ENCODE data around the gene FBN1.

Gene FBN1

GRCh38 chr15:48578965-48579364, 66.5 kb downstream of the FBN1 start:
- no peak for DNase-seq

DNA sequence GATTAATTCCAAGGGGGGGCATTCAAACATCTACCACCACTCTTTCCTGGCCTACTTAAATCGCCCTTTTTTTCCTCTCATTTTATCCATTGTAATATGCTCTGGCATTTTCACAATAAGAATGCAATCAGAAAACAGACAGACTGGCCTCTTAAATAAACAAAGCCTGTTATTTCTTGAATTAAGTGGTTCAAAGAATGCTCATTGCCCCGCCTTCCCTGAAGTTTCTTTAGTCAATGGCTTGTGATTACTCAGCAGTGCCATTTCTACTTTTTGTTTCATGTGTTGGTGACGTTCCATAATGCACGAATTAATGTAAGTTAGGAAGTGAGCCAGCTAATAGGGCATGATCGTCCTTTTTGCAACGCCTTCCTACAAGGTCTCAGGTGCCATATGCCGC, 68.0 kb downstream of the FBN1 start:
- DNase-seq = peak in 1 of 2 experiments; percentile 21

DNA sequence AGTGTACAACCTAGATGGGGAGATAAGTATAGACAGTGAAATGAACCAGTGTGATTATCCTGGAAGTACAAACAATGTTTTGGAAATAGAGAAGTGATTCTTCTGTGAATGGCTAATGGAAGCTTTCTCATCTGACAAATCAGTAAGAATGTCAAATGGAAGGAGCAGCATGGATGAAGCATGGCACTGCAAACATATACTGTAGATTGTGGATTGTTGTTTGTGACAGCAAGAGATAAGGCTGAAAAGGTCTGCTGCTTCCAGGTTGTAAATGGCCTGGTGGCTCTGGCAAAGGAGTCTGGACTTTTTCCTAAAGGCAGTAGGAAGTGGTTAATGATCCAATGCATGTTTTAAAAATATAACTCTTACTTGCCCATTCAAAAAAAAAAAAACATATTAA, 71.3 kb downstream of the FBN1 start:
- no peak for DNase-seq

DNA sequence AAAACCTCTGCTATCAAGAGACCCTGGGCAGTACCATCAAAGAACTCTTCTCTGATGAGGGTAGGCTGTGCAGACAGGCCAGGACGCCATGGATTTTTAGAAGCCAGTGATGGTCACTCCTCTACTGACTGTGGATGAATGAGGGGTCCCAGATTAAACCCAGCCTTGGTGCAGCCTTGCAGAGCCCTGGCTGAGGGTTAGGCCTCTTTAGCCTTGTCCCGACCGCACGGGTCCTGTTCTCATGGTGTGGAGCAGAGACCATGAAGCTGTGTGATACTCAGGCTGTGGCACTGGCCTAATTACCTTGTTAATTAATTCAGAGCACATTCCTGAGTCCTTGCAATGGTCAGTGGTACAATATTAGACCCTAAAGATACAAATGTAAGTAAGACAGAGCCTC, 71.7 kb downstream of the FBN1 start:
- no peak for DNase-seq

DNA sequence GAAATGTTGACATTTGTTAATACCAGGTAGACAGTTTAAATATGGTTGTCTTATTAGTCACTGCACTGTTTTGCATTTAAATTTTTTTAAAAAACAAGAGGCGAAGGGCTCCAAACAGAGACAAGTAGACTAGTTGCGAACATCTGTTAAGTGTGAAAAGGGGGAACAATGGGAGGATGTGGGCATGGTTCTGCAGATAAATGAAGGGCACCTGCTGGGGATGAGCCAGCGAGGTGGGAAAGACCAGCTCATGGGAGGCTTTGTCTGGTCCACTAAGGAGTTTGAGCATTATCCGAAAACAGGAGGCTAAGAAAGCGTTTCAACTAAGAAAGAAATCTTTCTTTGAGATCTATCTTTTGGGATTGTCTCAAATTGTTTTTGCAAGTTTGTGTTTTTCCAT, 72.7 kb downstream of the FBN1 start:
- no peak for DNase-seq

- no peak for DNase-seq
Observed at GRCh38 chr15:48571510-48571909, 74.0 kb downstream of the FBN1 start.

DNA sequence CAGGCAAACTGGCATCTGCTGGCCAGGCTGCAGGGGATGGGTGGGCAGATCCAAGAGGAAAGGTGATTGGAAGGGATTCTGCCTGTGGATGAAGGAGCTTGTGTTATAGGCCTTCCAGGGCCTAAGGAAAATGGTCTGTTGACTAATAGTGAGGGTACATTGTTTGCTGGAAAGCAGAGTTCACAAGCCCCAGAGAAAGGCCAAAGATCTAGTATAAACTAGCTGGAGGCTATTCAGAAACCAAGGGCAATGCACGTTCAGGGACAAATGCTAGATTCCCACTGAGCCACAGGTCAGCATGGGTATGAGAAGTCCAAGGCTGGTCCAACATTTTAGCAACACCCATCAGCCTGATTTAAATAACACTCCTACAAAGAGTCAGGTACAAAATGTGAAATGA, 74.7 kb downstream of the FBN1 start:
- DNase-seq = no peak

DNA sequence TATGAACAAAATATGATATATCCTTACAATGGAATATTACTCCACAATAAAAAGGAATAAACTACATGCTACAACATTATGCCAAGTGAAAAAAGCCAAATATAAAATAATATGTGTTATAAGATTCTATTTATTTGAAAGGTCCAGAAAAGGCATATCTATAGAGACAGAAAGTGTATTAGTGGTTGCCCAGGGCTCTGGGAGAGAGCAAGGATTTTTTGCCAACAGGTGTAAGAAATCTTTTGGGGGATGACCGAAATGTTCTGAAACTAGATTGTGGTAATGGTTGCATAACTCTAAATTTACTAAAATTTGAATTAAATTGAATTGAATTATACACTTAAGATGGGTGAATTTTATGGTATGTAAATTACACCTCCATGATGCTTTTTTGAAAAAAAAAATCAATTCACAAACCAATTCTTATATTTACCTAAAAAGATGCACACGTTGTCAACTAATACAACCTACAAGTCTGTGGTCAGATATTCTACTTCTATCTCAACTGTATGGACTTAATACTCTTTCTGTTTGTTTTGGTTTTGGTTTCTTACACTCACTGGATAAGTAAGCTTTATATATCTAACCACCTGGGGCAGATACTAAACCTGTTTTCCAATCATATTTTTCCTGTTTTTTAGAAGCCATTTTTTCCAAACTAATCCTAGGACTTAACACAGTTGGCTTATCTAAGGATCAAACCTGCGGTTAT, 75.8 kb downstream of the FBN1 start:
- no peak for DNase-seq

GRCh38 chr15:48566668-48567067, 78.8 kb downstream of the FBN1 start:
- no peak for DNase-seq

DNA sequence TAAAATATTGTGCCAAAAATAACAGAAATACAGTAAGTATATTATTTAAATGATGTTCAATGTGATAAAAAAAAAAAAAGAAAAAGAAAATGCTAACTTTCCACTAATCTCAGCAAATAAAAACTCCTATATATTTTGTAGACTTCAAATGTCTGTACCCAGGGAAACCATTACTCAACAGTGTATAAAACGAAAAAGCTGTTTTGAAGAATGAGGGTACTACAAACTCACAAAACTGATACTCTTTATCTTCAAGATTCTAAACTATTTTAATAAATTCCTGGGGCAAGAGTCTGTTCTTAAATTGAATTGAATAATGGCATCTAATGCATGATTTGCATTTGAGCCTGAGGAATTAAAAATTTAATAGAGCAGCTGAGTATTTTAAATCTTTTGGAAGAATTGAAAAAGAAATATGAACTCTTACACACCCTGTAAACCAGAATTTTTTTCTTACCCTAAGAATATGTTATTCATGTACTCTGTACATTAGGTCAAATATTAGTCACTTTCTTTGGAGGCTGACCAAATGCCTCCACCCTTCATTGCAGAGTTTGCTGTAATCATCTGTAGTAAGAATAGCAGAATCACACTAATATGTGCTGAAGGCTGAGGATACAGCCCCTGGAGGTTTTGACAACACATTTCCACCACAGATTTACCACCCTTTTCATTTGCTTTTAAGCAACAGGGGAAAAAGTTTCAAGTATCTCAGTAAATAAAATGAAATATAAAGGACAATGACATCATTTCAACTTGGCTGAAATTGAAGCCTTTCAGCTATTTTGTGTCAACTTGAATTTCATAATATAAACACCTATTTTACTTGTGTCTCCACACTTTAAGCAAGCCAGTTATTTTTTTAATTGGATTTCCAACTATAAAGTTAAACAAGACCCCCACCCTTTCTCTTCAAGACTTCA, 79.7 kb downstream of the FBN1 start:
- no peak for DNase-seq

- no peak for DNase-seq
Observed at GRCh38 chr15:48564690-48565089, 80.8 kb downstream of the FBN1 start.

DNA sequence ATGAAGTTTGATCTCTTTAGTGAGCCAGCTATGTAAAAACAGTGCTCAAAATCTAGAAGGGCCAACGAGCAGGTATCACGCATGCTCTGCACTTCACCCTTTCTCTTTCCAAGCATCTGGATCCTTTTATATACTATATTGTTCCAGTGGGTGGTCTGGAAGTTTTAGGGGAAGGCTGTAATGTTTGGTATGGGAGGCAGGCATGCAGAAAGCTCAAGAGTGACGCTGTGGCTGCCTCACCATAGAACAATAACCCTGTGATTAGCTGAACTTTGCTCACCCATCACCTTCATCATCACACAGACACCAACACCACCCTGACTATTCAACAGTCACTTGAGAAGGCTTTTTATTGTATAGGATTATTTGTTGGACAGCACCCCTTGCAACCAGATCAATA, 81.6 kb downstream of the FBN1 start:
- DNase-seq = no peak

GRCh38 chr15:48560321-48561051, 85.0 kb downstream of the FBN1 start:
- no peak for DNase-seq

GRCh38 chr15:48559285-48559684, 86.2 kb downstream of the FBN1 start:
- DNase-seq = no peak

DNA sequence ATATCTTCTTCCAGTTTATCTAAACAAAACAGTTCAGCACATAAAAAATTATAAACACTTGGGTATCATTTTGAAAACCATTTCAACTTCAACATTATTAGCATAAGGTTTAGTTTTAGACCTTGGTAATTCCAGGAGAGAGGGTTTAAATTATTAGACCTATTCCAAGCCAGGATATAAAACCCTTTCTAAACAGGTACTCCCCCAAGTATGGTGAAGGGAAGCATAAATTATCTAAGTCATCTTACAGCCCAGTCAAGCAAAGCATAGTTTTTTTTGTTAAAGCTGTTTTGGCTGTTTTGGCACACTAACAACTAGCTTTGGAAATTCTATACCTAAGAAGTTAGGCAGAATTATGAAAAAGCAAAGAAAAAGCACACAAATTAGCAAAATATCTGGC, 87.3 kb downstream of the FBN1 start:
- no peak for DNase-seq

DNA sequence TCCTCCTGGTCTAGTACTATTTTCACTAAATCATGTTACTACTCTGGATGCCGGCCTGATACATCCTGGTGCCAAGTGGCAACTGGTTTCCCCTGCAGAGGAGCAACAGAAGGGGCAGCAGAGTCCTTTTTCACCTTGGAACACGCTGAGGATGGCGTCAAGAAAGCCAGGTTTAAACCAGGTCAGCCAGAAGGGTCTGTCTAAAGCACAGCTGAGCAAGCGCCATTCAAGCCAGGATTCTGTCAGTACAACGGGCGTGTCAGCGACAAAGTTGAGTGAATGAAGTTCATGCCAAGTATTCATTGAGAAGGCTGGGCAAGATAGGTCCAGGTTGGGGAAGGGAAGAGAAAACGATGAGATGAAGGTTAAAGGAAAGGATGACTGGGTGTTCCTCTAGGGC, 88.2 kb downstream of the FBN1 start:
- peak in 1 of 2 experiments; percentile 35 for DNase-seq

DNA sequence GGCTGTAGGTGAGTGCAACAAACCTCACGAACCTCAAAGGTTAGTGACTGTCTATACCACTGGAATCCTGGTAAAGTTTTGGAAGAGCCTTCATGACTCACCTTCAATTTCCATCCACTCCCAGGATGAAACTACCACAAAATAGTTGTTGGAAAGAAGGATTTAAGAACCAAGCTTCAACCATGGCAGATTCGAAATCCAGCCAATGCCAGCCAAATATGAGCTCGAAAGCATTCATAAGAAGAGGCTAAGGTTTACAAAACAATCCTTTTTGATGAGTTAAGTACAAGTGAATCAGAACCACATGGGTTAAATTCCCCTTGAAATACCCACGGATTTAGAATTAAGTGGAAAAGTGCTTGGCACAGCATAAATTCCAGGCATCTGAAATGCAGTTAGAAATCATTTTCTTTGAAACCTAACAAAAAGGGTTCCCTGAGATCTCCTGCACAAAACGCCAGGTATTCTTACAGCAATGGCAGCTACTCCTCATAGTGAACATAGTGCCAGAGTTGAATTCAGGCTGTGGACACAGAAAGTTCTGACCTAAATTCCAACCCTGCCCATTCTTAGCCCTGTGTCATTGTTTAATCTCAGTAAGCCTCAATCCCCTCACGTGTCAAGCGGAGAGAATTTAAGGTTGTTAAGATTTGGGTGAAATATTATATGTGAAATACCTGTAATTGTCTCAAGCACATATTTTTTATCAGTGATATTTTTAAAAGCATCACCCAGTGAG, 89.2 kb downstream of the FBN1 start:
- no peak for DNase-seq

DNA sequence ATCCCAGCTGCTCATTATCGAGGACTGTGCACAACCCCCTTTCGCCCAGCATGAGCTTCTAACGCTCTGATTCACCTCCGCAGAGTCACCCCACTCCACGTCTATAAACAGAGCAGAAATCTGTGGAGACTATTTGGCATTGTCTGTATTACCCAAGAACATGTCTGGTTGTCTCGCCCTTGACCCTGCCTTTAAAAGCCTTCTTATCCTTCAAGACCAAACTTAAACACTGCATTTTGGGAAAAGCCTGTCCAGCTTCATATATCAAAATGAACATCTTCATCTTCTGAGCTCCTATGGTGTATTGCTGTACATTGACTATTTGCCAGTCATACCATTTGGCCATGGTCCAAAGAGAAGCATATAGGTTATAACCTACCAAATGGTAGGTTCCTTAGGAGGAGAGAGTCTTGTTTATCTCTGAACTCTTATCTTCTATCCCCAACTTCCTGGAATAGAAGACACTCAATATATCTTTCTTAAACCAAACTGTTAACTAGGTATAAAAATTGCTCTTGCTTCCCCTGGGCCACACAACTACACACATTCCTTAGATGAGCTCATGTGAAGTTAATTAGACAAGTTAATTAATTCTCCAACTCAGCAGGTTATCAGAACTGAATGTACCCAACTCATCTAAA, 90.1 kb downstream of the FBN1 start:
- no peak for DNase-seq

- no peak for DNase-seq
Observed at GRCh38 chr15:48554112-48554511, 91.4 kb downstream of the FBN1 start.

GRCh38 chr15:48553559-48553958, 92.0 kb downstream of the FBN1 start:
- DNase-seq = no peak

- DNase-seq = no peak
Observed at GRCh38 chr15:48550822-48551525, 94.5 kb downstream of the FBN1 start.

- no peak for DNase-seq
Observed at GRCh38 chr15:48548455-48548854, 97.1 kb downstream of the FBN1 start.
